Posterior cingulate gyrus (tissue), 11 donors: ENCODE measurements around the gene AP1G1.
"Not testable (repeated sequence)": the region's sequence is repeated elsewhere in the genome, so short reads cannot be mapped to it uniquely, and the experiment has no call there.

Source experiments
- DNase-seq, 10 donors: peaks; one replicate each; pipeline versions ENCODE4 v3.0.0 to v3.0.0-alpha.2; 2020 to 2021; ENCODE audit warnings: mixed read lengths in 3 of 10
- intact Hi-C: fragments of 100-400 bp; cut with DNase I; formaldehyde crosslinking; loops from one replicate; pipeline ENCODE4 v1.15.1; 2023

Gene AP1G1

DNA sequence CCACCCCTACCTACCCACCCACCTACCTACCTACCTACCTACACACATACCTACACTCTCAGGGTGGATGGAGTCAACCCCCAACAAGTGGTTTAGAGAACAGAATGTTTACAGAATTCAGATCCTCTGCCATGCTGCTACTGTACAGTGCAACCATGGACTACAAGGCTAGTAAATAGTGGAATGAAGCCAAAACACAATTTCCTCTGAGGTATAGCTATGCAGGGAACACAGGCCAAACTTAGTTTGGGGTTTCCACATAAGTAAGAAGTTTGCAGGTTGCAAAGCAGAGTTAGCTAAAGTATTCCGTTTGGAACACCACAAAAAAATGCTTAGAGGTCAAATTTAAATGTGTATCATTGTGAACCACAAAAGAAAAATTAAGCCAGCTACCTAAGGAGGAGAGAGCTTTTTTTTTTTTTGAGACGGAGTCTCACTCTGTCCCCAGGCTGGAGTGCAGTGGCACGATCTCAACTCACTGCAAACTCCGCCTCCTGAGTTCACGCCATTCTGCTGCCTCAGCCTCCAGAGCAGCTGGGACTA, 2.7 kb upstream of the AP1G1 start:
- no peak for DNase-seq
- intact Hi-C loops: no loop called here

DNA sequence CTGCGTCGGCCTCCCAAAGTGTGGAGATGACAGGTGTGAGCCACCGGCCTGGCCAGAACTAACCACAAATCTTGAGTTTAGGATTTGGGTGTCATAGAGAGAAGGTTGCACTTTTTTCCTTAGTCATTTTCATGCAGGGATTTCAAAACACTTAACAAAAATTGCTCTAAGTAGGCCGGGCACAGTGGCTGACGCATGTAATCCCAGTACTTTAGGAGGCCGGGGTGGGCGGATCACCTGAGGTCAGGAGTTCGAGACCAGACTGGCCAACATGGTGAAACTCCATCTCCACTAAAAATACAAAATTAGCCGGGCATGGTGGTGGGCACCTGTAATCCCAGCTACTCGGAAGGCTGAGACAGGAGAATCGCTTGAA, 1.5 kb upstream of the AP1G1 start:
- peak in 1 of 10 donors; percentile 39 for DNase-seq
- intact Hi-C loops: not testable (repeated sequence)

DNA sequence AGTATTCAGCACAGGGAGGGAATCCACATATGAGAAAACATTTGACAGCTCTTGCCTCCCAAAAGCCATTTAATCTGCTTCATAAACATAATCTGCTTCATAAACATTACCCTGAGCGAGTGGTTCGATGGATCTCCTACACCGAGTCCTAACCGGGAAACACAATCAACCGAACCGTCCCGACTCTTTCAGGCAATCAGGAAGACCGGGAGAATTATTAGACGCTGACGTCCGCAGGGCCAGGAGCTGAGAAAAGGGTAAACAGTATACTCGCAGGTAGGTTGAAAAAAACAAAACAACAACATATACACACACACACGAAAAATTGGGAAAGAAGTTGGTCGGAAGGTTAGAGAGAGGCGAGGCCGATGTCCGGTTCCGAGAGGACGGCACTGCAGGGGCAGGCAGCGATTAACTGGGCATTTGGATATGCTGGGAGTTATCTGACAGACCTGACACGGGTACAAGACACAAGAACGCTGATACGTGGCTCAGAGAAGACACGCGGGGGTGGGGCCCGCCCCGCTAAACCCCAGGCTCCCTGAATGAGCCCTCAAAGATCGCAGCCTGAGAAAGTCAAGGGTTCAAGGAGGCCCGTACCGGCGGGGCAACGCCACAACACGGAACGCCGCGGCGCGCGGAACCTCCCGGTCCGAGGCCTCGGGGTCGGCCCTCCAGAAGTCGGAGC, 585 bp downstream of the AP1G1 start:
- DNase-seq: peak in 5 of 10 donors; percentile 5 to 68 (median 19)
- intact Hi-C loops: loop anchor here (2.0 to 10.0 kb wide), 2 partner anchors 37 to 77 kb away; partner anchors contain the start of genes ATXN1L and ZNF821

DNA sequence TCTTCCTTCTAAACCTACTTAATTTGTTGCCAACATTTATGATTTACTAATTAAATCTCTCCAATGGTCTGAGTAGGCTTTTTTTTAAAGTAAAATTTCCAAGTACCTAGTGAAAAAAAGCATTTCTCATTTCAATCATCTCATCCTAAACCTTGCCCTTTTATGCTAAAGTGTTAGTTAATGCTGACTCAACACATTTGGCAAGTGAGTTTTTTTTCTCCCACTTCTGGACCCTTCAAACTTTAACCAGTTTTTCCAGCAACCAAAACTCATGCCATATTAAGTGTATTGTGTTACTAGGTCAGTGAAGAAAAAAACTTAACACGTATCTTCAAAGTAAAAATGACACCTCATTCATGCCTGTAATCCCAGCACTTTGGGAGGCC, 5.3 kb downstream of the AP1G1 start:
- no peak for DNase-seq
- intact Hi-C loops: loop anchor here (10.0 kb wide), 1 partner anchor 82 kb away; the partner anchor contains the start of gene ZNF821

DNA sequence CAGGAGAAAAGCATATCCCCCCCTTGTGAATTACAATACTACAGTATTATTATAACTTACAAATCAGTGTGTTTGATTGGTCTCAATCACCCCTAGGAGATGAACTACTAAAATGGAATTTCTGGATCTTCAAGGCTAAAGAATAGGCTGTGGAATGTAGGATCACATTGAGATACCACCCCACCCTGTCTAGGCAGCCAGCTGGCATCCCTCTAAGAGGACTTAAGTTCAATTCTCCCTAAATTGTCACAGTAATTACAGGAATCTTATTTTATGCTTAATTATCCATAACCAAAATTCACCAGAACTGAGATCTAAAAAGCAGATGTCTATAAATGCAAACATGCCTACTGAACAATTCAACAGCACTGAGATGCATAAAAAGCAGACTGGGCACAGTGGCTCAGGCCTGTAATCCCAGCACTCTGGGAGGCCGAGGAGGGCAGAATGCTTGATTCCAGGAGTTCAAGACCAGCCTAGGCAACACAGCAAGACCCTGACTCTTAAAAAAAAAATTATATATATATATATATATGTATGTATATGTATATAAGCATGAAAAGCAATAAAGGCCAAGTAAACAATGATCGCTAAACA, 12.0 kb downstream of the AP1G1 start:
- DNase-seq: no peak
- intact Hi-C loops: no loop called here

DNA sequence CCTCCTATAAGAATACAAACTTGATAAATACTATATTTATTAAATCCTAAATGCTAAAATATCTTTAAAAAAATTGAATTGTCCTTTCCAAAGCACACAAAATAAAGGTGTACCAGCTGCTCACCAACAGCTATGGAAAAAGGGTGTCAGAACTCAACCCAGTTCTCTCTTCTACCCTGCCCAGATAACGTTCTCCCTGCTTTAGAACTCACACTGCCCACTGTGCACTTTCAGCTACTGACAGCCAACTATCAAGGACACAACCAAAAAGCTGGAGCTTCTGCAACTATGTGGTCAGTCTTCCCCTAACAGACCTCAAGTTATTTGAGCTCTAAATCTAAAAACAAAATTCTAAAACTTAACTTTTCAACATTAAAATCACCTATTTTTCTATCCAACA, 13.7 kb downstream of the AP1G1 start:
- no peak for DNase-seq
- intact Hi-C loops: no loop called here

DNA sequence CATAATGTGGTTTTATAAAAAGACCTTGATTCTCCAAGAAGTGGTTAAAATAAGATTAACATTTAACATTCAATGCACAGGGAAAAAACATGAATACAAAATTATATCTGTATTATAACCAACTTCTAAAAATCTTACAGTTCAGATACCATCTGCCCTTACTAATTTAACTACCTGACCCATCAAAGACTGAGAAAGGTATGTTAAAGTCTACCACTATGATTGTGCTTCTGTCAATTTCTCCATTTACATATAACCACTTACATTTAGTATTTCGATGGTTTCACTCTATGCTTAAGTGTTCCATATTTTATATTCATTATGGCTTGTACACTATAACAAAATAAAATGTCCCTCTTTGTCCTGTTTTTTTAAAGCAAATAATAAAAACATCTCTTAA, 14.6 kb downstream of the AP1G1 start:
- intact Hi-C loops: no loop called here
- DNase-seq: no peak

DNA sequence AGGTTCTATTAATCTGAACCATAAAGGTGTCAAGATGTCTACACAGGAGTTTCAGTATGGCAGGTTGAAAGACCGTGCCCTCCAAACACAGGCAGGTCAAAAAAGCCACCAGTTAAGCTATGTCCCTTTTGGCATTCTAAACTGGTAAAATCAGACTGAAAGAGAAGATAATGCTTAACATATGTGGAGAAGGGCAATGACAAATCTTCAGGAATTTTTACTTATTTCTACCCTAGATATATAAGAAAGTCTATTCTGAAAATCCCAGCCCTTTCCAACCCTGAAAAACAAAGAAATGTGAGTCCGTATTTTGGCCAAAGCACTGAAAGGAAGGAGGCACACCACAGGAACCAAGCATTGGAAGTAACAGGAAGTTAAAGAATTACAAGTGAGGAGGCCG, 16.5 kb downstream of the AP1G1 start:
- DNase-seq: no peak
- intact Hi-C loops: no loop called here

DNA sequence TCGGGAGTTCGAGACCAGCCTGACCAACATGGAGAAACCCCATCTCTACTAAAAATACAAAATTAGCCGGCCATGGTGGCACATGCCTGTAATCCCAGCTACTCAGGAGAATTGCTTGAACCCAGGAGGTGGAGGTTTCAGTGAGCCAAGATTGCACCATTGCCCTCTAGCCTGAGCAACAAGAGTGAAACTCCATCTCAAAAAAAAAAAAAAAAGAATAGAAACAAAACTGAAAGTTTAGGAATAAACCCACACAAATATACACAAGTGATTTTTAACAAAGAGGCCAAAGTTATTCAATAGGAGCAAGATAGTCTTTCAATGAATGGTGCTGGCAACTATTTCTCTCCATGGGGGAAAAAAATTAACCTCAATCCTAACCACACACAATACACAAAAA, 18.3 kb downstream of the AP1G1 start:
- DNase-seq, intact Hi-C loops: not testable (repeated sequence)

DNA sequence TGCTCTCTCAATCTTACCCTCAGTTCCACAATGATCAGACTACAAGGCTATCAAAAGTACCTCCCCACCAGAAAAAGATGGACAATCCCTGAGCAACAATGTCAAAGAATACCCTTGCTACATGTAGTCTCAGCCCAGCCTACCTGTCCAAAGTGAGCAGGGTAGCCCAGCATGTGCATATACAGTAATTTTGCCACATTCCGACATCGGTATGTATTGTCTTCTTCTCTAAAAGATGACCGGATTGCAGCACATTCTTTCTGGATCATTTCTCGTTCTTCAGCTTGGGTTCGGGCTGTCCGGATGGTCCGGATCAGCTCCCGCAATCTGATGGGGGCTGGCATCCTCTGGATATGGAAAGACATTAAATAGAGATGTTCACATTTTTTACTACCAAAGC, 19.5 kb downstream of the AP1G1 start:
- intact Hi-C loops: no loop called here

DNA sequence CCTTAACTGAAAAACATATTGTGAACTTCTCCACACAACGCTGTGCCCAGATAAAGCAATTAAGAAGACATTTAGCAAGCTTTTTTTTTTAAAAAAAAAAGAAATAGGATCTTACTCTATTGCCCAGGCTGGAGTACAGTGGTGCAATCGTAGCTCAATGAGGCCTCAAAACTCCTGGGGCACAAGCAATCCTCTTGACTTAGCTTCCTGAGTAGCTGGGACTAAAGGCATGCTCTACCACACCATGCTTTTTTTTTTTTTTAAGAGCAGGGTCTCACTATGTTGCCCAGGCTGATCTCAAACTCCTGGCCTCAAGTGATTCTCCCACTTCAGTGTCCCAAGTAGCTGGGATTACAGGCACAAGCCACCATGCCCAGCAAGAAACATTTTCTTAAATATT, 20.1 kb downstream of the AP1G1 start:
- no peak for DNase-seq
- intact Hi-C loops: no loop called here

More for the DNA sequence above, 19.5 kb downstream of the AP1G1 start:
- no peak for DNase-seq

DNA sequence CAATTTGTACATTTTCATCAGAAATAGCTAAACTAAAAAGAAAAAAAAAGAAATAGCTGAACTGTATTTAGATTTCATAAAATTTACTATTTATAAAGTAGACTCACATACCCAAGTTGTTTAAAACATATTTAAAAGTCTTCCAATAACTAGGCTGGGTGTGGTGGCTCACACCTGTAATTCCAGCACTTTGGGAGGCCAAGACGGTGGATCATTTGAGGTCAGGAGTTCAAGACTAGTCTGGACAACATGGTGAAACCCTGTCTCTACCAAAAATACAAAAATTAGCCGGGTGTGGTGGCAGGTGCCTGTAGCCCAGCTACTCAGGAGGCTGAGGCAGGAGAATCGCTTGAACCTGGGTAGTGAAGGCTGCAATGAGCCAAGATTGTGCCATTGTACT, 23.5 kb downstream of the AP1G1 start:
- DNase-seq, intact Hi-C loops: not testable (repeated sequence)

DNA sequence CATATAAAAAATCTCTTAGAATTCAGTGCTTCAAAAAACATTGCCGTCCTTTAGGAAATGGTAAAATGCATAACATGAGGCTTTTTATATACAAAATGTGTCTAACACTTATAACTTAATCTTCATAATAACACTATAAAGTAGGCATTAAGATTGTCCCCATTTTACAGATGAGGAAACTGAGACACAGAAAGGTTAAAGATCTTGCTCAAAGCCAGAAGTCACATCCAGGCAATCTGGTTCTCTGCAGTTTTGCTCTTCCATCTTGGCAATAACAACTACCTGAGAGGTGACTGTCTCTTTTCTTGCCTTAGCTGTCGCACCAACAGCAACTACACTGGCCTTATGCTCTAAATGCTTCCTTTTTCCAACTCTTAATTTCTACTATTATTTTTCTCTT, 24.5 kb downstream of the AP1G1 start:
- intact Hi-C loops: no loop called here
- DNase-seq: no peak

DNA sequence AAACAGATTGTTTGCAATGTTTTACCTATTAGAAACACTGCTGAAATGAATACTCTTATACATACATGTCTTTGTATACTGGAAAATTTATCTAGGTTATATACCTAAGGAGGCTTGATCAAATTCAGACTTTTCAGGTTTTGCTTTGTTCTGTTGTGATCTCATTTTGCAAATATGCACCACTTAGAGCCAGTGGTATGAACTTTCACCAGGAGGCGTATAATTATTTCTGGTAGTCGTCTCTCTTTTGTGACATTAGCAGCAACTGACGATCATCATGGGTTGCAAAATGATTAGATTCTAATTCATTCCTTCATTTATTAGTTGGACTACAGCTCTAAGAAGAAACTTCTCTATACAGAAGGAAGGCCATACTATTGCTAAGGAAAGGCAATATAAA, 26.9 kb downstream of the AP1G1 start:
- intact Hi-C loops: no loop called here
- DNase-seq: no peak

DNA sequence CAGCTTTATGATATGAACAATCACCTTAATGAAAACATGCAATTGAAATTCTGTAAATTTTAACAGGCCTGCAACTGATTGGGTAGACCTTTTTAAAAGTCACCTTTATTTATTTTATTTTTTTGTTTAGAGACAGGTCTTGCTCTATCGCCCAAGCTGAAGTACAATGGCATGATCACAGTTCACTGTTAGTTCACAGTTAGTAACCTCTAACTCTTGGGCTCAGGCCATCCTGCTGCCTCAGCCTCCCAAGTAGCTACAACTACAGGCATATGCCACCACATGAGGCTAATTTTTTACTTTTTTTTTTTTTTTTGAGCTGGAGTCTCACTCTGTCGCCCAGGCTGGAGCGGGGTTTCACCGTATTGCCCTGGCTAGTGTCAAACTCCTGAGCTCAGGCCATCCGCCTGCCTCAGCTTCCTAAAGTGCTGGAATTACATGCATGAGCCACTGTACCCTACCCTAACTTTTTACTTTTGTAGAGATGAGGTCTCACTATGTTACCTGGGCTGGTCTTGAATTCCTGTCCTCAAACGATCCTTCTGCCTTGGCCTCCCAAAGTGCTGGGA, 28.0 kb downstream of the AP1G1 start:
- DNase-seq: peak in 1 of 10 donors; percentile 73
- intact Hi-C loops: no loop called here

DNA sequence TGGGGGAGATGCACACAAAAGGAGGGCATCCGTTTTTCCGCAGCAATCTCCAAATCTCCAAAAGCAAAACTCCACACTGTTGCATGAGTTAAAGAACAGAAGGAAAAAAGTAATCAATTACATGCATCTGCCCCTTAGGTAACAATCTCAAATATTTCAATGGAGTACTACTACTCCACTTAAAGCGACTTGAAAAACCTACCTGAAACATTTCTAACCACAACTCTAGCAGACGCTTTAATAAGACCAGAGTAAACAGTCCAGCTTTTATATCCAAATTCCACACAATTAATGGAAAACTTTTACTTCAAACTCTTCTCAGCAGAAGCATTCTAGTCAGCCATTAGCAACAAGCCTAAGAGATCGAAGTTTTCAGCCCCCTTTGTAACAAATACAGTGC, 29.9 kb downstream of the AP1G1 start:
- no peak for DNase-seq
- intact Hi-C loops: no loop called here

DNA sequence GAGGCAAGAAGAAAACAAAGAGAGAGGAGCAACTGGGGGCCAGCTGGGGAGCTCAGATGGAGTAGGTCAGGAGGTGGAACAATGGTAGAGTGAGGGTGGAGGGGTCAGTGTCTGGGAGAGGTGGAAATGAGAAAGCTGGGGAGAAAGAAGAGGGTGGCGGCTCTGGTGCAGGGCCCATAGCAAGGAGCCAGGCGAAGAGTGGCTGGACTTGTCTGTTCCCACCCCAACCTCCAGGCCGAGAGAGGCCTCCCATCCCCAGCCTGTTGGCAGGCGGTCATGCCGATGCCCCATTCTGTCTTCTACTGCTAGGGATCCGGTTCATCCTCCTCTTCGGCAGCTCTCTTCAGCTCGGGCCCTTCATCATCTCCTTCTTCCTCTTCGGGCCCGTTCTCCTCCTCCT, 31.3 kb downstream of the AP1G1 start:
- DNase-seq: peak in 1 of 10 donors; percentile 74
- intact Hi-C loops: no loop called here

DNA sequence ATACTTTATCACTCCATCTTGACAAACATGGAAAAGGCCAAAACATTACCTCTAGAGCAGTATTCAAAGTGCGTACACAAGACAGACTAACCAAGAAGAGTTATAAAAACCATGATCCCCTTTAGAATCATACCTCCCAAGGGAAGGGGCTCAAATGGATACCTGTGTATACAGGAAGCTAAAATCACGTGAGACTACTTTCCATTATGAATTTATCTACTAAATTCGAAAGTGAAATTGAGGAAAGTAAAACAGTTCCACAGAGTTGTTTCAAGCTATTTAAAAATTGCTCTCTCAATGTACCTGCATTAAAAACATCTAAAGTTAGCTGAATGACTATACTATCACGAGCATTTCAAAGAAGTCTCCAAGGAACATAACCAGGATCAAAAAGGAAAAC, 32.7 kb downstream of the AP1G1 start:
- intact Hi-C loops: no loop called here
- DNase-seq: no peak

DNA sequence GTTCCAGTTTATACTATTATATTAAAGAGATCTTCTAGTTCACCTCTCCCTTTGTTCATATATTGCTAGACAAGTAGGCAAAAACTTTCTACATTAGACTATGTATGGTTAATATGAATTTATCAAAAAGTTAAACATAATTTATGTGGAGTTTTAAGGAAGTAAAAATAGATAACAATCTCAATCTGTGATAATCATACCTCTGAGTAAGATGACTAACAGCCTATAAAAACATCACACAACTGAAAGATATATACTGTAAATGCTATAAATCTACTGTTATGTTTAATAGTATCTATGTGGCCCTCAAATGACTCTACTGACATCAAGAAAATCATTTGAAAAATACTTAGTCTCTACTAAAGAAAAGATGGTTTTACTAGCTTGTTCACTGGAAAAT, 37.1 kb downstream of the AP1G1 start:
- intact Hi-C loops: no loop called here
- DNase-seq: no peak

DNA sequence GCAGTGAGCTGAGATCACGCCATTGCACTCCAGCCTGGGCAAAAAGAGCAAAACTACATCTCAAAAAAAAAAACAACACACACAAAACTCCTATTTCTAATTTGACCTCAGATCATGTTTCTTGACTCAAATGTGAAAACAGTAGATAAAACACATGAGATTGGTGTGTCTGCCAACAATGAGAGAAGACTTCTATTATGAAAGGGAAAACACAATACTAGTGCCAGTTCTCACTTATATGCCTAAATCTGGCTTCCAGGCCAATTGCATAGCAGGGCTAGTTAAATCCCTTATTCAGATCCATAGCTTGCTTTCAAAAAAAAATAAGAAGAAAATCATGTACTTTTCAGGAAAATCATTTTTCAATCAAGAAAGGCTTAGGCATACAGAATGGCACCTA, 39.4 kb downstream of the AP1G1 start:
- no peak for DNase-seq
- intact Hi-C loops: no loop called here

DNA sequence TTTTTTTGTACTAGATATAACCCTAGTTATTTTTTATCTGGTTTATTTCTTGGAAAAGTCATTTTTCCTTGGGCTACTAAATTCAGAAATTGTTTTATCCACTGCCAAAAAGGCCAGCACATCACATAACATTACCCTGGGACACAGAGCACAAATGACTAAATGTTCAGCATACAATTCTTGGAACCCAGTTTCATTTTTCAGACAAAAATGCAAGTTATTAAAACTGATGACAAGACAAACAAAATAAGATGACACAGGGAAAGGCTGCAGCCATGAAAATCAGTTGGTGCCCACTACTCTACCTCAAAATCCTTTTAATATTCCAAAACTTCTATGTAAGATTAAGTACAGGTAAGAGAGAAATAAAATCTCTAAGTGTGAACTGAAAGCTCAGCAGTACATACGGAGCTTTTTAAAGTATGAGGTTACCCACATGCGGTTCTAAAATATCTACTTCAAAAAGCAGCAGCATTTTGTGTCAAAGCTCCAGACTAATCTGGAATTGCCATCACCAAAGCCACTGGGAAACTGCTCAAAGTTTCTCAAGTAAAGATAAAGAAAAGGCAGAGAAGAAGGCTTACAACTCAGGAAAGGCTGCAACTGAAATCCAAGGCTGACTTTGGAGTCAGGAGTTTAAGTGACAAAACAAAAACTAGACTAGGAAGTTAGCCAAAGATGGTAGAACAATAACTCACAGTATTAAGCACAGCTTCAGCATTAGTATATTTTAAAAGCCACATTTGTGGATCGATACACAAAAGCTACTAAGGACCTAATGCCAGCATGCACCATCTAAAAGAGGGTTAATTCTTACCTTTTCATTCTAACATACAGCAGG, 41.4 kb downstream of the AP1G1 start:
- no peak for DNase-seq
- intact Hi-C loops: no loop called here
